Subcutaneous abdominal adipose tissue (tissue), 5 donors: ENCODE data around the gene SLC9A3.

ENCODE experiments used
- H3K27ac ChIP-seq: one replicate; pipeline ENCODE4 v1.7.0; 2013; ENCODE audit warnings: low read depth, mild to moderate bottlenecking, inconsistent platforms, low read length, moderate library complexity
- H3K27me3 ChIP-seq, 5 donors: one replicate each; pipeline ENCODE4 v1.7.0; 2013; ENCODE audit warnings: low read length in 5 of 5, inconsistent platforms in 1 of 5; ENCODE audit not compliant: control insufficient read depth in 5 of 5, insufficient read depth in 4 of 5
- H3K36me3 ChIP-seq, 5 donors: one replicate each; pipeline ENCODE4 v1.7.0; 2013; ENCODE audit warnings: low read length in 5 of 5; ENCODE audit not compliant: control insufficient read depth in 5 of 5, insufficient read depth in 5 of 5
- H3K4me1 ChIP-seq, 5 donors: one replicate each; pipeline ENCODE4 v1.7.0; 2013; ENCODE audit warnings: low read length in 5 of 5, mild to moderate bottlenecking in 3 of 5, moderate library complexity in 1 of 5; ENCODE audit not compliant: control insufficient read depth in 5 of 5, insufficient read depth in 5 of 5
- H3K4me3 ChIP-seq, 5 donors: one replicate each; pipeline ENCODE4 v1.7.0; 2013; ENCODE audit warnings: low read length in 5 of 5, low read depth in 1 of 5
- H3K9ac ChIP-seq, 5 donors: one replicate each; pipeline ENCODE4 v1.7.0; 2013; ENCODE audit warnings: low read length in 5 of 5, mild to moderate bottlenecking in 4 of 5, moderate library complexity in 3 of 5
- H3K9me3 ChIP-seq, 5 donors: one replicate each; pipeline ENCODE4 v1.7.0; 2013; ENCODE audit warnings: low read length in 5 of 5; ENCODE audit not compliant: control insufficient read depth in 5 of 5
- donor health status: healthy.
- donor health status: healthy.
- donor health status: healthy.
- donor health status: healthy.
- donor health status: healthy.

The SLC9A3 gene

GRCh38 chr5:484556-484955, 39.7 kb downstream of the SLC9A3 start:
- H3K27ac ChIP-seq, result no peak overlapping the region
- H3K27me3 ChIP-seq, result peaks cover 22 to 52% (median 48%) of the 10 kb centered on the region in 5 donors
- H3K9me3 ChIP-seq, result no peaks in the 10 kb centered on the region
- H3K9ac ChIP-seq, result no peak overlapping the region
- no peaks in the 10 kb centered on the region for H3K36me3 ChIP-seq
- peaks cover 0 to 3% (median 0%) of the 10 kb centered on the region in 5 donors for H3K4me1 ChIP-seq
- H3K4me3 ChIP-seq, result no peak overlapping the region

DNA sequence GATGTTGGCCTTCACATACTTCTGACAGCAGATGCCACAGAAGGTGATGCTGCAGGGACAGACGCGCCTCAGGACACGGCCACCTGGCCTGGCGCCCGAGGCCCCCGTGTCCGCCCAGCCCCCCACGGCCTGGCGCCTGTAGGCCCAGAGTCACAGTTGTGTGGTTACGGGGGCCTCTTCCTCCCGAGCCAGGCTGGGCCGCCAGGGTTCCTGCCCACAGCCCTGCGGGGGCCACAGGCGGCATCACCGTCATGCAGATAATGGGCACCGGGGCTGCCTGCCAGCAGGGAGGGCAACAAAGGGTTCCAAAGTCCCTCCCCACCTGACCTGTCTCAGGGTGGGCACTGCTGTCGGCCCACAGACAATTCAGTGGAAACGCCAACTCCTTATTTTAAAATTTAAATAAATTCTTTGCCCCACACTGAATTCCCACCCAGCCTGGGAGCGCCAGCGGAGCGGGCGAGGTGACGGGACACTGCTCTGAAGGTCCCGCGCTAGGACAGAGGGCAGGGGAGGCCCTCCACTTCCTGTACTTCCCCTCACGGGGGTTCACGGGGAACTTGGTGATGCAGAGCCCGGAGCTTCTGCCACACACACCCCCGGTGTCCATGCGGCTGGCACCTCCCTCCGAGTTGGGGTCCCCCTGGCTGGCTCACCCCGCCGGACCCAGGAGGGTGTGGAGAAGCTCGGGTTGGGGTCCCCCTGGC, 40.7 kb downstream of the SLC9A3 start:
- Histone ChIP-seq H3K9me3 (no peaks in the 10 kb centered on the region), H3K4me3 (no peak overlapping the region), H3K4me1 (peaks cover 0 to 3% (median 0%) of the 10 kb centered on the region in 5 donors), H3K27me3 (peaks cover 32 to 62% (median 54%) of the 10 kb centered on the region in 5 donors), H3K9ac (no peak overlapping the region), H3K36me3 (no peaks in the 10 kb centered on the region), H3K27ac (no peak overlapping the region)

DNA sequence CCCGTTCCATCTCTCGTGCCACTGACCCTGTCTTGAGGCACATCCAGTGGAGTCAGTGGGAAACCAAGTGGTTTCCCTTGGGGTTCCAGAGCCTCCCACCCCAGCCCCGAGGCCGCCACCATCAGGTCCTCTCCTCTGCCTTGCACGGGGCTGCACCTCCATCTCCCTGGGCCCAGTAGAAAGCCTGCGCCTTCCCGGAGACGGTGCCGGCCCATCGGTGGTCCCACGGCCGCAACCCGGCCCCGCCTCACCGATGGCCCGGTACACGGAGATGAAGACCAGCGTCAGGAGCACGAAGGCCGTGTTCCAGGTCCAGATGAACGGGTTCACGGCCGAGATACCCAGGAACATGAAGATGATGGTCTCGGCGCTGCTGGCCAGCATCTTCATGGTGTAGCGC, 41.2 kb downstream of the SLC9A3 start:
- Histone ChIP-seq H3K9ac (no peak overlapping the region), H3K4me1 (peaks cover 0 to 3% (median 0%) of the 10 kb centered on the region in 5 donors), H3K9me3 (no peaks in the 10 kb centered on the region), H3K27ac (no peak overlapping the region), H3K27me3 (peaks cover 36 to 68% (median 55%) of the 10 kb centered on the region in 5 donors), H3K36me3 (no peaks in the 10 kb centered on the region), H3K4me3 (no peak overlapping the region)

DNA sequence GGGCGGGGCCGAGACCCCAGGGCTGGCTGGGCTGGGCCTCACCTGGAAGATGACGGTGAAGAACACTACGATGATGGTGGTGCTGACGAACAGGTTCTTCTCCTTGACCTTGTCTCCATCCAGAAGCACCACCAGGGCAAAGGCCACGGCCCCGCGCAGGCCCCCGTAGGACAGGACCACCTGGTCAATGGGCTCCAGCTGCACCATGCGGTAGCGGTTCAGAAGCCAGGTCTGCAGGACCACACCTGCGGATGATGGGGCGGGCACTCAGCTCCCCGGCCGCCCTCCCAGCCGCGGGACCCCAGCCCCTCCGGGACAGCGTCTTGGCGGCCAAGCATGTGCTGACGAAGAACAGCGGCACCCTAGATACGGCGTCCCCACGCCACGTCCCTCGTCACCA, 41.7 kb downstream of the SLC9A3 start:
- peaks cover 41 to 72% (median 57%) of the 10 kb centered on the region in 5 donors for H3K27me3 ChIP-seq

DNA sequence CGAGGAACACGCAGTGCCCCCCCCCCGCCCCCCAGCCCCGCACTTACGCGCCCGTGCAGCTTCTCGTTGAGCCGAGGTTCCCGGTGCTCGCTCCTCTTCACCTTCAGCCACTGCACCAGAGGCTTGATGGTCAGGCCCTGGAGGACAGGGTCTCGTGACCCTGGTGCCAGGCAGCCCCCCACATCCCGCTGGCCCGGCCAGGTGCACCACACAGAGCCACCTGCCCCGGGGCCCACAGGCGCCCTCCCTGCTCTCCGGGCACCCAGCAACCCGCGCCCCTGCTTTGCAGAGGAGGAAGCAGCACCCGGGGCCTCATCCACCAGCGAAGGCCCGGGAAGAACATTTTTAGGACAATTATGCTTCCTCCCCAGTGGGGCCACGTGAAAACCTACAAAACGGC, 42.2 kb downstream of the SLC9A3 start:
- Histone ChIP-seq H3K27ac (no peak overlapping the region), H3K27me3 (peaks cover 43 to 77% (median 59%) of the 10 kb centered on the region in 5 donors), H3K4me3 (no peak overlapping the region), H3K4me1 (peaks cover 0 to 3% (median 0%) of the 10 kb centered on the region in 5 donors), H3K9me3 (no peaks in the 10 kb centered on the region), H3K36me3 (no peaks in the 10 kb centered on the region), H3K9ac (no peak overlapping the region)

More for the DNA sequence above, 41.7 kb downstream of the SLC9A3 start:
- H3K9me3 ChIP-seq, result no peaks in the 10 kb centered on the region
- H3K36me3 ChIP-seq, result no peaks in the 10 kb centered on the region
- no peak overlapping the region for H3K4me3 ChIP-seq
- H3K27ac ChIP-seq, result no peak overlapping the region
- H3K4me1 ChIP-seq, result peaks cover 0 to 3% (median 0%) of the 10 kb centered on the region in 5 donors
- no peak overlapping the region for H3K9ac ChIP-seq

GRCh38 chr5:481347-481746, 42.9 kb downstream of the SLC9A3 start:
- Histone ChIP-seq H3K4me3 (no peak overlapping the region), H3K9ac (no peak overlapping the region), H3K9me3 (no peaks in the 10 kb centered on the region), H3K4me1 (peaks cover 0 to 1% (median 0%) of the 10 kb centered on the region in 5 donors), H3K36me3 (no peaks in the 10 kb centered on the region), H3K27me3 (peaks cover 50 to 83% (median 64%) of the 10 kb centered on the region in 5 donors), H3K27ac (no peak overlapping the region)

- peaks cover 60 to 90% (median 74%) of the 10 kb centered on the region in 5 donors for H3K27me3 ChIP-seq
- no peak overlapping the region for H3K27ac ChIP-seq
- no peak overlapping the region for H3K4me3 ChIP-seq
- no peak overlapping the region for H3K9ac ChIP-seq
- peaks cover 0 to 8% (median 6%) of the 10 kb centered on the region in 5 donors for H3K4me1 ChIP-seq
- H3K9me3 ChIP-seq, result no peaks in the 10 kb centered on the region
- no peaks in the 10 kb centered on the region for H3K36me3 ChIP-seq
These were observed 44.5 kb downstream of the SLC9A3 start for GRCh38 chr5:479566-480319.

GRCh38 chr5:478982-479535, 45.2 kb downstream of the SLC9A3 start:
- H3K36me3 ChIP-seq, result no peaks in the 10 kb centered on the region

GRCh38 chr5:478369-478981, 45.8 kb downstream of the SLC9A3 start:
- peaks cover 60 to 82% (median 66%) of the 10 kb centered on the region in 5 donors for H3K27me3 ChIP-seq
- peaks cover 0 to 19% (median 16%) of the 10 kb centered on the region in 5 donors for H3K4me1 ChIP-seq
- no peak overlapping the region for H3K9ac ChIP-seq
- no peaks in the 10 kb centered on the region for H3K9me3 ChIP-seq
- no peak overlapping the region for H3K27ac ChIP-seq
- H3K4me3 ChIP-seq, result no peak overlapping the region
- no peaks in the 10 kb centered on the region for H3K36me3 ChIP-seq

More at GRCh38 chr5:478982-479535, 45.2 kb downstream of the SLC9A3 start:
- H3K4me1 ChIP-seq, result peaks cover 0 to 13% (median 10%) of the 10 kb centered on the region in 5 donors
- H3K9me3 ChIP-seq, result no peaks in the 10 kb centered on the region
- no peak overlapping the region for H3K4me3 ChIP-seq
- peaks cover 60 to 86% (median 70%) of the 10 kb centered on the region in 5 donors for H3K27me3 ChIP-seq
- H3K9ac ChIP-seq, result no peak overlapping the region
- H3K27ac ChIP-seq, result no peak overlapping the region
